Activated T-cell treated with anti-CD3 and anti-CD28 coated beads for 4 hours (primary cell): ENCODE measurements around the gene CHORDC1.
A peak's percentile ranks its signal among the peaks of the same experiment; 100 is the strongest.
"Not testable (repeated sequence)": the region's sequence is repeated elsewhere in the genome, so short reads cannot be mapped to it uniquely, and the experiment has no call there.

Source experiments
- DNase-seq: peaks from one replicate; pipeline ENCODE4 v3.0.0-alpha.2; 2020

CHORDC1 gene

DNA sequence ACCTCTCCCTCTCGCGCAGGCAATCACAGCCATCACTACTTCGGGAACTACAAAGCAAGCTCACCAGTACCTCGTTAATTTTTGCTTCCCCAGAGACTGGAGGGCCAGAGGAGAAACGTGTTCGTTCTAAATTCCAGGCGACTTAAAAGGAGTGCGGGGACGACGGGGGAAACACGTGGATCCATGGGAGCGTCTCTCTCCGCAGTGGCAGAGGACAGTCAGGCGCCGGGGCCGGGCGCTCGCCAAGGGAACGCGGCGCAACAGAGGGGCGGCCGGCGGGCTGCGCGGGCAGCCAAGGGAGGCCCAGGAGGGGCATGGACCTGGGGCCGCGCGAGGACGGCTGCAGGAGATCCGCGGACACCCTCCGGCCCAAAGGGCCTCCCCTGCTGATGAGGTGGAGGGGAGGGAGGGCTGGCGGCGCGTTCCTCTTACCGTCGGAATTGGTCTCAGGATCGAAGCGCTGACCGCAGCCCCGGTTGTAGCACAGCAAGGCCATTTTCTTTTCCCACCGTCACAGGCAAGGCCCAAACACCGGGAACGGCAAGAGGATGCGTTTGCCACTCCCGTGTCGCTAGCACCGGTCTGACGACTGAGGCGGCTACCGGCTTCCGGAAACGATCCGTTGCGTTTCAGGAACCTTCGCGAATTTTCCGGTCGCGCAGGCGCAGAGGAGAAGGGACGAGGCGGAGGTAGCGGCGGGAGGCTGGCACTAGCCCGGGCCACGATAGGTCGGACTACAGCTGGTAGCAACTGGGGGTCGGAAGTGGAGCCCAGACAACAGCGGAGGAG lies at the start of gene CHORDC1:
Gene CHORDC1, minus strand, starts transcription at position 591 of the 789 bp plus-strand sequence. Its CDS starts 95 bp downstream, at position 496.
- peak; percentile 95 for DNase-seq

DNA sequence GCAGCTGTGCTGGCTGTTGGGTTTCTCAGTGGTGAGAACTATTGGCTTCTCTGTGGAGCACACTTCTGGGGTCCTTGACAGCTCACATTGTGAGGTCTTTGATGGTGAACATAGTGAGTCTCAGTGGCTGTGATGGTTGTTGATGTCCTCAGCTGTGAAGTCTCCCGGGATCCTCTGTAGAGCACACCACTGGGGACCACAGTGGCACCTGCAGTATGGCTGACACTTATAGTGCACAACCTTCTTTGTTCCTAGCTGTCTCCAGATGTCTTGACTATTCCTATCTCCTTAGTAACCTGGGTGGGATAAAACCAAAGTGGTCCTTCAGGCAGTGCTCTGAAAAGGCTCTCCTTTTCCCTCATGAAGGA lies 34.3 kb upstream of the CHORDC1 start:
- no peak for DNase-seq

DNA sequence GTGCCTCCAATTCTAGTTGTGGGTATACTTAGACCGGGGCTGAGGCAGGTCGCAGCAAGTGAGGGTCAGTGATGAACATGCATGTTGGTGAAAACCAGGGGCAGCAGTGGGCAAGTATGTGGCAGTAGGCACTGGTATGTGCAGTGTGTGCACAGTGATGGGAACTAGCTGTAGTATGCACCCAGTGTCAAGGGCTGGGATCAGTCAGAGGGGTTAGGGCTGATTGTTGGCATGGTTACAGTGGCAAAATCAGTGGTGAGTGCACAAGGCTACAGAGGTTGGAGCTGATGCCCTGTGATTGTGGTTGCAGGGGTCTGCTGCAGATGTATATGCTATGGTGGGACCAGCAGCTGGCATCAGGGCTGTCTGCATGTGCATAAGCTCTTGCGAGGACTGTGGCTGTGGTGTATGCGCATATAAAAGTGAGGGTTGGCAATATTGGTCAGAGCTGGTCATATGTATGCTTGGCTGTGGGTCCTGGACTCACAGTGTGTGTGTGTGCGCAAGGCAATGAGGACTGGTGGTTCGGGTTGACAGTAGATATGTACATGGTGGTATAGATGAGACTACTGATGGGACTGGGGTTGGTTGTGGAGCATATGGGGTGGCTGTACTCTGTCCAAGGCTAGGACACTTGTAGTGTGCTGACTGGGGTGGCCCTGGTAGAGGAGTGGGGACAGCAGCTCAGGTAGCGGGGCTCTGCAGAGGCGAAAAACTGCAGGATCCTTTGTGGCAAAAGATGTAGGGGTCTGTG lies 33.7 kb upstream of the CHORDC1 start:
- DNase-seq, result no peak

DNA sequence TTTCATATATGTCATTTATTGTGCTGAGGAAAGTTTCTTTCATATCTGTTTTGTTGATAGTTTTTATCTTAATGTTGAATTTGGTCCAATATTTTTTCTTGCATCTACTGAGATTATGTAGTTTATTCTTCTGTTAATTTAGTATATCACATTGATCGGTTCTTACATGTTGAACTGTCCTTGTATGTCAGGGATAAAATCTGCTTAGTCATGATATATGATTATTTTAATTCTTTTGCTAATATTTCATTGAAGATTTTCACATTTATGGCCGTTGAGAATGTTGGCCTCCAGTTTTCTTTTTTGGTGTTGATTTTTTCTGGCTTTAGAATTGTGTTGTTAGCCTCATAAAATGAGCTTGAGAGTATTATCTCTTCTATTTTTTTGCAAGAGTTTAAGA lies 31.2 kb upstream of the CHORDC1 start:
- DNase-seq, result no peak

DNA sequence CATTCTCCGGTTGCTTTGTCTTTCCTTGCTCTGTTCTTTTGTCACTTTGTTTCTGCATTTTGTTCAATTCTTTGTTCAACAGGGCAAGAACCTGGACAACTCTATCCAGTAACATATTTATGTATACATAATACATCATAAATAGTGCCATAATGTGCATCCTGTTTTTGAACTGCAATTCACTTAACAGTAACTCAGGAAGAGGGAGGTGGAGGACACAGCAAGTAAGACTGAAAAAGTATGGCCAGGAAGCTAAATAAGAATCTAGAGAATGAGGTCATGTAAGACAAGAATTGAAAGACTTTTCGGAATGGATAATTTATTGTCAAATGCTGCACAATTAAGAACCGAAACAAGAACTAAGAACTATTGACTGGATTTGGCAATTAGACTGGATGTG lies 29.2 kb upstream of the CHORDC1 start:
- DNase-seq, result no peak

DNA sequence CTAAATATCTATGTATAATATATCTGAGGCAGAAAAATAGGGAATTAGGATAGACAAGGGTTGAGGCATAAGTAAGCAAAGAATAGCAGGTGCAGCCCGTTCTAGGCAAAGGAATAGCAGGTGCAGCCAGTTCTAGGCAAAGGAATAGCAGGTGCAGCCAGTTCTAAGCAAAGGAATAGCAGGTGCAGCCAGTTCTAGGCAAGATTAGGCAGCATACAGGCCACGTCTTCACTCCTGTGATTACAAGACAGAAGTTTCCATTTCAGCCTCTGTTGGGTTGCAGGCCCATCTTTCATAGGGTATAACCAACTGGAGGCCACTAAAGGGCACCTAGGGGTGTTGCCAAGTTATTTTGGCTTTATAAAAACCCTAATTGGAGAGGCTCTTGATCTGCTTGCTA lies 28.8 kb upstream of the CHORDC1 start:
- no peak for DNase-seq

DNA sequence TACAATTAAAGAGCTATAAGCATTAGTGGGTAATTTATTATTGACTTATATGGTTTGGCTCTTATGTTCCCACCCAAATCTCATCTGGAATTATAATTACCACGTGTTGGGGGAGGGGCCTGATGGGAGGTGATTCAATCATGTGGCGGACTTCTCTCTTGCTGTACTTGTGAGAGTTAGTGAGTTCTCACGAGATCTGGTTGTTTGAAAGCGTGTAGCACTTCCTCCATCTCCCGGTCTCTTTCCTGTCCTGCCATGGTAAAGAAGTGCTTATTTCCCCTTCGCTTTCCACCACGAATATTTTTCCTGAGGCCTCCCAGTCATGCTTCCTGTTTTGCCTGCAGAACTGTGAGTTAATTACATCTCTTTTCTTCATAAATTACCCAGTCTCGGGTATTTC lies 28.1 kb upstream of the CHORDC1 start:
- DNase-seq, result no peak

DNA sequence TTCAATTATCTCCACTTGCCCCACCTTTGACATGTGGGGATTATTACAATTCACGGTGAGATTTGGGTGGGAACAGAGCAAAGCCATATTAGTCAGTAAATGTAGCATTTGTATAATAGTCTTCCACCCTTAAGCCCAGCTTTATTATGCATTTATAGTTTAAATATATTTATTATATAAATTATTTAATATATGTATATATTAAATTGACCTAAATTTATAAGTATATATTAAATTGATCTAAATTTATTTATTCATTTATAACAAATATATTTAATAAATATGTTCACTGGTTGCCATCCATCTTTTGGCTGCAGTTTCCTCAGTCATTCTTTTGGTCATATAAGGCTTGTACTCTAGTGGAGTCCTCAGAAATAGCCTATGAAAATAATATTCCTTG lies 23.6 kb upstream of the CHORDC1 start:
- no peak for DNase-seq

DNA sequence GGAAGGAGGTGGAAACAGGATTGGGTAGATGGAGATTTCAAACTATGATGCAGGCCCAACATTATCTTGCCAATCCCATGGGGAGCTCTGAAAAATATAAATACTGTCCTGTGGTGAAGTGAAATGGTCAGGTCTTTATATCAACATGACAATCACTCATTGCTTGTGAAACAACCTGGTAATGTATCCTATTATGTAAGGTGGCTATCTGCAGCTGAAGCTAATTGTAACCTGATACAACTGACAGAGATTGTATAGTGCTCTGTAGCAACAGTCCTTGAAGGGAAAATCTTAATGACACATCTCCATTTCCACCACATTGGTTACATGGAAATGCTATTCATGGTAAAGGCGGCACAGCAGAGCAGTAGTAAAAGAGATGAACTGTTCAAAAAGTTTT lies 20.7 kb upstream of the CHORDC1 start:
- DNase-seq, result no peak

DNA sequence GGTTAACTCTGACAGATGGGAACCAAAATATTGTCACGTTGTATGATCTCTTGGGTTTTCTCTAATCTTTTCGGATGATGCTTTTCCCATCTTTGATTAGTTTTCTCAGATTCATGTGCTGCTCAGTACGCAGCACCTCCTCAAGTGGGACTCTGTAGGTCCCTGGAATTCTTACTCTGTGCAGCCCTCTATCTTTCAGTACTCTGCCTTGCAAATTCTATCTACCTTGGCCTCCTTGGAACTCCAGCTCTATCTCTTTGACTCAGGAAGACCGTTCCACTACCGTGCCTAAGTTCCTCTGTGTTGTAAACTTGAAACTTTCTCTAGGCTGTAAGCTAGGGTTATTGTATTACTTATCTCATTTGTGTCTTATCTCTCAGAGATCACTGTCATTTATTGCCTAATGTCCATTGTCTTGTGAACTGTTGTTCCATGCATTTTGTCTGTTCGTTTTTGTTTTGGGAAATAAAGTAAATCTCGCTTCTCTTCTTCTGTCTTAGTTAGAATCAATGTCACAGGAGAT lies 20.1 kb upstream of the CHORDC1 start:
- DNase-seq, result no peak

DNA sequence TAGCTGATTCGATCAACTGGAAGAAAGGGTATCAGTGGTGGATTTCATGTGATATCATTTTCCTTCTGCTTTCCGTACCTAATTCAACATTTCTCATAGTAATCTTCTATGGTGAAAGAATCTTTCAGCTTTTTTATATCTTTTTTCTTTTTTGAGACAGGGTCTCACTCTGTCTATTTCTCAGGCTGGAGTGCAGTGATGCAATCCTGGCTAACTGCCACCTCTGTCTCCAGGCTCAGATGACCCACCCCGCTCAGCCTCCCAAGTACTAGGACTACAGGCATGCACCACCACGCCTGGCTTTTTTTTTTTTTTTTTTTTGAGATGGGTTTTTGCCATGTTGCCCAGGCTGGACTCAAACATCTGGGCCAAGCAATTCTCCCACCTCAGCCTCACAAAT lies 18.6 kb upstream of the CHORDC1 start:
- DNase-seq, result no peak

DNA sequence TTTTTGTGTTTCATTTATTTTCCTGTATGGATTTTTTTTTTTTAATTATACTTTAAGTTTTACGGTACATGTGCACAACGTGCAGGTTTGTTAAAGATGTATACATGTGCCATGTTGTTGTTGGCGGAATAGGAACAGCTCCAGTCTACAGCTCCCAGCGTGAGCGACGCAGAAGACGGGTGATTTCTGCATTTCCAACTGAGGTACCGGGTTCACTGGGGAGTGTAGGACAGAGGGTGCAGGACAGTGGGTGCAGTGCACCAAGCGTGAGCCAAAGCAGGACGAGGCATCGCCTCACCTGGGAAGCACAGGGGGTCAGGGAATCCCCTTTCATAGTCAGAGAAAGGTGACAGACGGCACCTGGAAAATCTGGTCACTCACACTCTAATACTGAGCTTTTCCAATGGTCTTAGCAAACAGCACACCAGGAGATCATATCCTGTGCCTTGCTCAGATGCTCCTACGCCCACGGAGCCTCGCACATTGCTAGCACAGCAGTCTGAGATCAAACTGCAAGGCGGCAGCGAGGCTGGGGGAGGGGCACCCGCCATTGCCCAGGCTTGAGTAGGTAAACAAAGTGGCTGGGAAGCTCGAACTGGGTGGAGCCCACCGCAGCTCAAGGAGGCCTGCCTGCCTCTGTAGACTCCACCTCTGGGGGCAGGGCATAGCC lies 17.3 kb upstream of the CHORDC1 start:
- not testable (repeated sequence) for DNase-seq

DNA sequence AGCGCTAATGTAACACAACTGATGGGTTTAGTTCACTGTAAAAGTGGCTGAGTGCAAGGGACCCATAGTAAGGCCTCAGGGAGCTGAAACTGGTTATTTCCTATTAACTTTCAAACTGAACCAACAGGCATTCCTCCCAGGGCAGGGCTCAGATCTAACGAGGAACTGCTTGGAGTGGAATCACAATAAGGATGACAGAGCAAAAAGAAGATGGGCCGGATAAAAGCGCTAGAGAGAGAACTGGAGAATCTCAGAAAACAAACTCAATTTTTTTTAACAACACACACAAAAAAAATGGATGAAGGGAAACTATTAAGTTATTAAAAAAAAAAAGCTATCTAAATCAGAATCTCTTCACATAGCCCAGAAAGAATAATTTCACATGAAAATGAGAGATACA lies 14.2 kb upstream of the CHORDC1 start:
- no peak for DNase-seq

DNA sequence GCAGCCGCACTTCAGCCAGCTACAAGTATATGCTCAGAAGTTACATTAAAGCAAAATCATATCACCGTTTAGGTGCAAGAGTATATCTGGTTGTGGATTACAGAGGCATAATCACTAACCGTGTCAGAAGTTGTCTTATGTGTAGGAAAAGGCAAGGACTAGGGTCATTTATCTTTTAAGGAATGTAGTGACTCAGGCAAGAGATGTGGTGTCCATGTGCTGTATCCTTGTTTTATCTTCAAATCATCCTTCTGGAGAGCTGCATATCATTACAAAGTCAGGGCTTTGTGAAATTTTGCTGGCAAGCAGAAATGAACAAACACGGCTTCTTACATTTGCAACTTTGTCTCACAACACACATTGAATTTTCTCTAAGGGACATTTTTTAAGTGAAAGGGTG lies 12.7 kb upstream of the CHORDC1 start:
- DNase-seq, result no peak

DNA sequence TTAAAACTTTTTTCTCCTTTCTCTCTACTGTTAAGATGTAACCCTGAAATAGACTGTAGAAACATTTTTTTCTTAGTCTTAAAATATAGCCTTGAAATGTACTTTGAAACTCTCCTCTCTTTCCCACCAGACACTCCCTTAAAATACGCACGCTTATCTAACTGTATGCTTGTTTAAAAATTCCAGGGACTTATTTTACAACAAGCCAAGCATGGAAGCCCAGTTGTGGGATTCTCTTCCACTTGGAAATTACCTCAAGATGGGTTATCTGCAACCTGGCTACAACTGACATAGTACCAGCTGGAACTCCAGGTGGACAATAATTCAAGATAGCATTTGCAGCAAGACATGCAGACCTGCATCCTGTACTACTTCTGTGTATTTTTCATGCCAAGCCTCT lies 12.1 kb upstream of the CHORDC1 start:
- no peak for DNase-seq

DNA sequence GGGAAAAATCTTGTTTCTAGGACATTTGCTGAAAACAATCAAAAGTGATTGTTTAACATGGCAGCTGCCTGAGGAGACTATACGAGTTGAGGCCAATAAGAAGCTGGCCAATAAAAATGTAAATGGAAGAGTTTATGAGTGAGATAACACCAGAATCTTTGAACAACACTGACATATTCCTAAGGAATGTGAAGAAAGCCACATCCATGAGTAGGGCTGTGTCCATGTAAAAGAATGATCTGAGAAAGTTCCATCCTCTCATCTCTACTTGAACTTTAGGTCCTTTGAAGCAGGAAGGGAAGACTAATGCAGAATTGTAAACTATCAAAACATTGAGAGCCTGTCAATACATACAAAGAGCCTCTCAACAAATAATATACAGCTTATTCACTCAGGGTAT lies 6.9 kb upstream of the CHORDC1 start:
- DNase-seq, result no peak

DNA sequence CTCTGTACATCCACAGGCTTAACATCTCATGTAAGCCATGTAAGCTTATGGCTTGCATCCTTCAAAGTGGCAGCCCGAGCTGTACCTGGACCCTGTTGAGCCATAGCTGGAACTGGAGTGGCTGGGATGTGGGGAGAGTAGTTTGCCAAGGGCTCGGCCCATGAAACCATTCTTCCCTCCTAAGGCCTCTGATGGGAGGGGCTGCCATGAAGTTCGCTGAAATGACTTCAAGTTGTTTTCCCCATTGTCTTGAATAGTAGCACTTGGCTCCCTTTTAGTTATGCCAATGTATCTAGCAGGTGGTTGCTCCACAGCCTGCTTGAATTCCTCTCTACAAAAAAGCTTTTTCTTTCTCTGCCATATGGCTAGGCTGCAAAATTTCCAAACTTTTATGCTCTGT lies 5.2 kb upstream of the CHORDC1 start:
- DNase-seq, result no peak

DNA sequence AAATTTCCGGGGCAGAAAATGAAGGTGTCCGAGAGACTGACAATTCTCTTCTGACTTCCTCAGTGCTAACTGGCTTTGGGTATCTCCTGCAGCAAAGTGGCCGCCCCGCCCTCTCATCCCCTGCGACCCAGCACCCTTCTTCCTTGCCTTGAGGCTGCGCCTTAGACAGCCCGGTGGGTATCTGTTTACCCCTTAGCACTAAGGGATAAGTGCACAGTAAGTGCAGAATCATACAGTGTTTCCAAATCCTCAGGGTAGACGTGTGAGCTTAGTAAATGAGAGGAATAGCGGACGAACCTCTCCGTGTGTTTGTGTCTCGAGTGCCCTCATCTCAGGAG lies 368 bp upstream of the CHORDC1 start:
- no peak for DNase-seq

DNA sequence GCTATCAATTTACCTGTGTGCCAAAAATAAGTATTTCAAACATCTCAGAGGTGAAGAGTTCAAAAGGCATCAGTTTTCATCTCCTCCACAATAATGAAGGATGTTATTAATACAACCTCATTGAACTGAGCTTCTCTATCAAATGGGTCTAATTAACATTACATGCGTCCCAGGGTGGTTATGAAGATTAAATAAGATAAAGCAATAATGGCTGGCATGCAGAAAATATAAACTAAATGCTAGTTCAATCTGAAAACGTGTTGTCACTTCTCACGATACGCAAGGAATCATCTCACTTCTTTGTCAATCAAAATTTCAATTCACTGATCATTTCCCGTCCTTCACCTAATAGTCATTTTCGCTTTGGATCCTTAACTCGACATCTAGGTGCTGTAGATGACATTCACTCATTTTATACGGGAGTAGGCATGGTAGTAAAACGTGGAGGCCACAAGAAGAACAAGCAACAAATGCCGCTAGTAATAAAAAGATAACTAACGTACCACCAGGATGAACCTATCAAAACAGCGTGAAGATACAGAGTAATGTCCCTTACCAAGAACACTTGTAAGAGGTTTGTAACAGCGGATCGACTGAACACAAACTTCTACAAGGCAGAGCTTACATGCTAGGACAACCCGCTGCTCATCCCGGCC lies 918 bp downstream of the CHORDC1 start:
- no peak for DNase-seq

DNA sequence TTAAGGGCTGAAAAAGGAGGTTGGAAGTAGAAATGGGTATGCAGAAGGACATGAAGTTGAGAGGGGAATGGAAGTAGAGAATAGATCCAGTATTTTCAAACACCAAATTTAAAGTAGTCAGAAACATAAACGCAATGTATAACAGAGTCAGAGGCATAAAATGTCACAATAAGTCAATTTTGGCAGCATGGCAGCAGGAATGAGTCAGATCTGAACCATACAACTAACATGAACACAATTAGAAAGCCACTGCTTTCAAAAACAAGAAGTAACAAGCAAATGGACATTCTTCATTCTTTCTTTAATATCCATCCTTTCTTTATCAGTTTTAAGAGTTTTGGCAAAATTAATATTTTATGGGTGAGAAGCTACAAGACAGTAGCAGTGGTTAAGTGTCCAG lies 2.5 kb downstream of the CHORDC1 start:
- DNase-seq, result no peak

DNA sequence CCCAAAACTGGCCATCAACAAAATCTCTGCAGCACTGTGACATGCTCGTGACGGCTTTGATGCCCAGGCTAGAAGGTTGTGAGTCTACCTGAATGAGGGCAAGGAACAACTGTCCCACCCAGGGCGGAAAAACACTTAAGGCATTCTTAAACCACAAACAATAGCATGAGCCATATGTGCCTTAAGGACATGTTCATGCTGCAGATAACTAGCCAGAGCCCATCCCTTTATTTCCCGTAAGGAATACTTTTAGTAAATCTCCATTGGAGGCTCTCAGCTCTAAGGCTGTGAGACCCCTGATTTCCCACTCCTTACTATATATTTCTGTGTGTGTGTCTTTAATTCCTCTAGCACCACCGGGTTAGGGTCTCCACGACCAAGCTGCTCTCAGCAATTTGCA lies 3.4 kb downstream of the CHORDC1 start:
- DNase-seq, result no peak

DNA sequence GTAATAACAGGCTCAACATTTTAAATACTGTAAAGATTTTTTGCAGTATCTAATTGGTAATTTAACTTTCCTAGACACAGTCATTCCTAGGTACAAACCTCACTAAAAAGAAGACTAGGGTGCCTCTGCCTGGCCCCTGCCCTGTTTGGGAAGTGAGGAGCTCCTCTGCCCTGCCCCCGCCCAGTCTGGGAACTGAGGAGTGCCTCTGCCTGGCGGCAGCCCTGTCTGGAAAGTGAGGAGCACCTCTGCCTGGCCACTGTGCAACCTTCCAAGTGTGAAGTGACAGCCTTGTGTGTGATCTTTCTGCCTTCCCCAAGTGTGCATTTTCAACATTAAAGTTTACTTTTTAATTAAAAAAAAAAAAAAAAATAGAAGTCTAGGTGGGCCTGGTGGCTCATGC lies 4.2 kb downstream of the CHORDC1 start:
- no peak for DNase-seq

DNA sequence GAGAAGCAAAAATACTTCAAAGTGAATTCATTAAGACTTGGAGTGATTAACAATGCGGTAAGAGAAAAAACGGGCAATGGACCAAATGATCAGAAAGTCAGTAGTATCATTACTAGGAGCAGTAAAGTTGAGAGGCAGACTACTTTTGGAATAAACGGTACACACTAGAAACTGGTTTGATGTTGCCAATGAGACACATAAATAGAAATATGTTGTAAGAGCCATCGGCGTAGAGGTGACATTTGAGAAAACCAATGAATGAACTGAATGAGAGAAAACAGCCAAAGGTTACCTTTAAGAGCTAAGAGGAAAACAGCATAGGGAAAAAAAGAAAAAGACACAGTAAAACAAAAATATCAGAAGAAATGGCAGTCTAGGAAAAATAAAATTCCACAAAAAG lies 6.2 kb downstream of the CHORDC1 start:
- DNase-seq, result no peak
